ENCODE results near the gene NANP.

NANP gene

DNA sequence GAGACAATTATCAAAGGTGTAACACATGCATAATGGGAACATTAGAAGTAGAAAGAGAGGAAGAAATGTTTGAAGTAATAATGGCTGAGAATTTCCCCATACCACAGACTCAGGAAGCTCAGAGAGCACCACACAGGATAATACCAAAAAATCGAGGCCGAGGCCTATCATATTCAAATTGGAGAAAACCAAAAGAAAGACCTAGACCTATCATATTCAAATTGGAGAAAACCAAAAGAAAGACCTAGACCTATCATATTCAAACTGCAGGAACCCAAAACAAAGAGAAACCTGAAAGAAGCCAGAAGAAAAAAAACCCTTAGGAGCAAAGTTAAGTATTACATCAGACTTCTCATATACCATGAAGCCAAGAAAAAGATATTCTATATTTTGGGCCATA lies 56.5 kb downstream of the NANP start:
- DNase-seq: no peak

DNA sequence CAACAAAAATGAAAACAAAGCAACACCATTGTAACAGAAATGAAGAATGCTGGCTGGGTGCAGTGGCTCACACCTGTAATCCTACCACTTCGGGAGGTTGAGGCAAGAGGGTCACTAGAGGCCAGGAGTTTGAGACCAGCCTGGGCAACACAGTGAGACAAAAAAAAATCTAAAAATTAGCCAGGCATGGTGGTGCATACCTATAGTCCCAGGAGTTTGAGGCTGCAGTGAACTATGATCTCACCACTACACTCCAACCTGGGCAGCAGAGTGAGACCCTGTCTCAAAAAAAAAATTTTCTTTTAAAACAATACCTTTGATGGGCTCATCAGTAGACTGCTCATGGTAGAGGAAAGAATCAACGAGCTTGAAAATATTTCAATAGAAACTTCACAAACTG lies 57.0 kb downstream of the NANP start:
- DNase-seq: no peak

DNA sequence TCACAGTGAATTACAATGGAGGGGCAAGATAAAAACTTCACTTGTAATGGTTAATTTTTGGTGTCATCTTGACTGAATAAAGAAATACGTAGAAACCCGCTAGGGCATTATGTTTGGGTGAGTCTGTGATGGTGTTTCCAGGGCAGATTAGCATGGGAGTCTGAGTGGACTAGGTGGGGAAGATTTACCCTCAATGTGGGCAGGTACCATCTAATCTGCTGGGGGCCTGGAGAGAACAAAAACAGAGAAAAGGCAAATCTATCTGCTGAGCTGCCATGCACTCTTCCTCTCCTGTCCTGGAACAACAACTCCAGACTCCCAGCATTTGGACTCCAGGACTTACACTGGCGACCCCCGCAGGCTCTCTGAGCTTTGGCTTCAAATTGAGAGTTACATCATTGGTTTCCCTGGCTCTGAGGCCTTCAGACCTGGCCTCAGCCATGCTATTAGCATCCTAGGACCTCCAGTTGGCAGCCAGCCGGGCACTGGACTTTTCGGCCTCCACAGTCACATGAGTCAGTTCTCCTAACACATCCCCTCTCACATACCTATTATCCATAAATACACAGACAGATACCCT lies 58.1 kb downstream of the NANP start:
- DNase-seq: no peak

DNA sequence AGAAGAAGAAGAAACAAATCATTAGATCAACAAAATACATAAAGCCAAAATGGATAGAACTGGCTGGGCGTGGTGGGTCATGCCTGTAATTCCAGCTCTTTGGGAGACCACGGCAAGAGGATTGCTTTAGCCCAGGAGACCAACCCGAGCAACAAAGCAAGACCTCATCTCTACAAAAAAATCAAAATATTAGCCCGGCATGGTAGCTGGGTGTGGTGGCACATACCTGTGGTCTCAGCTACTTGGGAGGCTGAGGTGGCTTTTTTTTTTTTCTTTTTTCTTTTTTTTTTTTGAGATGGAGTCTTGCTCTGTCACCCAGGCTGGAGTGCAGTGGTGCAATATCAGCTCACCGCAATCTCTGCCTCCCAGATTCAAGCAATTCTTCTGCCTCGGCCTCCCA lies 59.9 kb downstream of the NANP start:
- no peak for DNase-seq

DNA sequence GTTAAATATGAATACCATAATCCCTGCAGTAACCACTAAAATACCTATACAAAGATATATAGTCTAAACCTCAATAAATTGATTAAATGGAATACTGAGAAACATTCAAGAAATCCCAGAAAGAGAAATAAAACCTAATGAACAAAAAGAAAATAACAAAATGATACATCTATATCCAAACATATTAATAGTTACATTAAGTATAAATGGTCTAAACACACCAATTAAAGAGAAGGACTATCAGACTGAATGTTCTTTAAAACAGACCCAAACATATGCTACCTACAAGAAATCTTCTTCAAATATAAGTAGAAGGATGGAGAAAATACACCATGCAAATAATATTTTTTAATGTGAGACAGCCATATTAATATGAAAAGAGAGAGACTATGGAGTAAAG lies 60.5 kb downstream of the NANP start:
- DNase-seq: no peak

Measured in inflammatory macrophage treated with lipopolysaccharide for 4 hours (primary cell).